ENCODE data around the gene LSM7. TPM values are rescaled to one million over a fixed set of nuclear protein-coding genes. Genes with fewer than 3 reads are reported as not detected.

LSM7 gene
- total RNA-seq, 1 experiment from 2014 or later = 152 TPM

GRCh38 chr19:2362970-2363300 is 34.5 kb upstream of the LSM7 start:
- Histone ChIP-seq H3K27me3 (replicated peaks; ENCODE audit: insufficient read depth, low read depth, low read length, poor library complexity) (peaks cover 22% of the 10 kb centered on the region), H3K4me3 (ENCODE audit: low read depth, low read length, poor library complexity, severe bottlenecking) (no peak overlapping the region), H3K9me3 (ENCODE audit: low read depth, low read length, poor library complexity, severe bottlenecking) (no peaks in the 10 kb centered on the region), H3K27ac (ENCODE audit: low read depth, low read length, poor library complexity, severe bottlenecking) (no peak overlapping the region), H3K36me3 (ENCODE audit: insufficient read depth, low read length, poor library complexity, severe bottlenecking) (no peaks in the 10 kb centered on the region), H3K4me1 (ENCODE audit: insufficient read depth, low read length, poor library complexity, severe bottlenecking) (no peaks in the 10 kb centered on the region)
- TF ChIP-seq CTCF (conservative IDR thresholded peaks at IDR 0.05; ENCODE audit: low read depth, low read length) (no peak), EZH2 (IDR thresholded peaks at IDR 0.05; ENCODE audit: borderline replicate concordance, low read depth, low read length, poor library complexity, severe bottlenecking) (no peak)
- no peak for DNase-seq (ENCODE audit: low spot score)
- POLR2A ChIA-PET (ENCODE audit: low non-redundant PET) = interaction anchor here (0.9 kb wide), 1 partner anchor 32 kb away, joined by 5 read pairs; no protein-coding TSS in a partner anchor
- CTCF ChIA-PET = no interaction called here
- BruUV-seq (replicated peaks) = no TSS peak
- intact Hi-C loops (cut with micrococcal nuclease; ENCODE audit: unreplicated experiment) = no loop called here

GRCh38 chr19:2362046-2362969 is 33.9 kb upstream of the LSM7 start:
- CTCF ChIA-PET = no interaction called here
- Histone ChIP-seq H3K27ac (ENCODE audit: low read depth, low read length, poor library complexity, severe bottlenecking) (no peak overlapping the region), H3K4me1 (ENCODE audit: insufficient read depth, low read length, poor library complexity, severe bottlenecking) (no peaks in the 10 kb centered on the region), H3K27me3 (replicated peaks; ENCODE audit: insufficient read depth, low read depth, low read length, poor library complexity) (peaks cover 22% of the 10 kb centered on the region), H3K4me3 (ENCODE audit: low read depth, low read length, poor library complexity, severe bottlenecking) (no peak overlapping the region), H3K36me3 (ENCODE audit: insufficient read depth, low read length, poor library complexity, severe bottlenecking) (no peaks in the 10 kb centered on the region), H3K9me3 (ENCODE audit: low read depth, low read length, poor library complexity, severe bottlenecking) (no peaks in the 10 kb centered on the region)
- no peak for DNase-seq (ENCODE audit: low spot score)
- TF ChIP-seq EZH2 (IDR thresholded peaks at IDR 0.05; ENCODE audit: borderline replicate concordance, low read depth, low read length, poor library complexity, severe bottlenecking) = no peak
- TF ChIP-seq CTCF (conservative IDR thresholded peaks at IDR 0.05; ENCODE audit: low read depth, low read length) = no peak
- intact Hi-C loops (cut with micrococcal nuclease; ENCODE audit: unreplicated experiment) = no loop called here
- no TSS peak for BruUV-seq (replicated peaks)
- POLR2A ChIA-PET (ENCODE audit: low non-redundant PET) = no interaction called here

- H3K9me3 ChIP-seq (ENCODE audit: low read depth, low read length, poor library complexity, severe bottlenecking) = no peaks in the 10 kb centered on the region
- H3K4me3 ChIP-seq (ENCODE audit: low read depth, low read length, poor library complexity, severe bottlenecking) = no peak overlapping the region
- H3K27me3 ChIP-seq (replicated peaks; ENCODE audit: insufficient read depth, low read depth, low read length, poor library complexity) = peaks cover 22% of the 10 kb centered on the region
- ChIA-PET POLR2A (ENCODE audit: low non-redundant PET) (no interaction called here), CTCF (no interaction called here)
- H3K36me3 ChIP-seq (ENCODE audit: insufficient read depth, low read length, poor library complexity, severe bottlenecking) = no peaks in the 10 kb centered on the region
- H3K4me1 ChIP-seq (ENCODE audit: insufficient read depth, low read length, poor library complexity, severe bottlenecking) = no peaks in the 10 kb centered on the region
- intact Hi-C loops (cut with micrococcal nuclease; ENCODE audit: unreplicated experiment) = no loop called here
- BruUV-seq (replicated peaks) = no TSS peak
- no peak for DNase-seq (ENCODE audit: low spot score)
- no peak overlapping the region for H3K27ac ChIP-seq (ENCODE audit: low read depth, low read length, poor library complexity, severe bottlenecking)
- TF ChIP-seq EZH2 (IDR thresholded peaks at IDR 0.05; ENCODE audit: borderline replicate concordance, low read depth, low read length, poor library complexity, severe bottlenecking) (no peak), CTCF (conservative IDR thresholded peaks at IDR 0.05; ENCODE audit: low read depth, low read length) (no peak)
These were observed 33.1 kb upstream of the LSM7 start for GRCh38 chr19:2361246-2362045.
